ENCODE results near the gene PTEN. TPM values are rescaled to one million over a fixed set of nuclear protein-coding genes. Genes with fewer than 3 reads are reported as not detected.

PTEN gene
- total and polyA plus RNA-seq, 2 donors (not counting 3 experiments of a cell fraction or from before 2014, with no cell fraction given) = 8.0 to 76.9 TPM

DNA sequence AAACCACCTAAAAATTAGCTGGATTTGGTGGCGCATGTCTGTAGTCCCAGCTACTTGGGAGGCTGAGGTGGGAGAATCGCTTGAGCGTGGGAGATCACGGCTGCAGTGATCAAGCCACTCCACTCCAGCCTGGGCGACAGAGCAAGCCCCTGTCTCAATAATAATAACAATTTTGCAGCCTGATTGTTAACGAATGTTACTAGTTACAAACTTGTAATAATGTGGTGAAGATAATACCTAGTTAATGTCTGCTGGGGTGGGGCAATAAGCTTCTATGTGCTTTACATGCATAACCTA is 44.2 kb upstream of the PTEN start:
- Histone ChIP-seq H3K79me2 (ENCODE audit: control insufficient read depth, insufficient read depth, low read length) (peaks cover 32% of the 10 kb centered on the region), H3K9me1 (replicated peaks; ENCODE audit: control insufficient read depth, extremely low read depth, insufficient read depth, low read length) (no peaks in the 10 kb centered on the region), H3K4me3 (replicated peaks in 1 of 3; ENCODE audit: insufficient read depth in 1 of 3, low read depth in 1 of 3, low read length in 3 of 3) (no peak overlapping the region), H3K4me2 (ENCODE audit: insufficient read depth, low read length) (no peak overlapping the region), H3K9me3 (replicated peaks; ENCODE audit: control insufficient read depth, insufficient read depth, low read length) (no peaks in the 10 kb centered on the region), H2AFZ (ENCODE audit: low read depth, low read length) (no peak overlapping the region), H4K20me1 (replicated peaks; ENCODE audit: control insufficient read depth, extremely low read depth, insufficient read depth, low read length) (no peaks in the 10 kb centered on the region), H3K27me3 (ENCODE audit: control insufficient read depth in 2 of 2, insufficient read depth in 2 of 2, low read length in 2 of 2) (no peaks in the 10 kb centered on the region), H3K9ac (replicated peaks; ENCODE audit: extremely low read depth, insufficient read depth, low read length) (no peak overlapping the region), H3K27ac (ENCODE audit: insufficient read depth, low read depth, low read length) (no peak overlapping the region), H3K4me1 (ENCODE audit: control insufficient read depth, extremely low read depth, insufficient read depth, low read length) (peaks cover 22% of the 10 kb centered on the region), H3K36me3 (ENCODE audit: control insufficient read depth in 2 of 2, extremely low read depth in 1 of 2, insufficient read depth in 2 of 2, low read length in 2 of 2) (peaks cover 0 to under 1% of the 10 kb centered on the region in 2 experiments)
- POLR2A ChIA-PET = no interaction called here
- TF ChIP-seq, protein P1, sequence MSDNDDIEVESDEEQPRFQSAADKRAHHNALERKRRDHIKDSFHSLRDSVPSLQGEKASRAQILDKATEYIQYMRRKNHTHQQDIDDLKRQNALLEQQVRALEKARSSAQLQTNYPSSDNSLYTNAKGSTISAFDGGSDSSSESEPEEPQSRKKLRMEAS (IDR thresholded peaks at IDR 0.05; ENCODE audit: insufficient read depth, insufficient read length) = no peak
- TF ChIP-seq FOS (IDR thresholded peaks at IDR 0.05; ENCODE audit: borderline replicate concordance, insufficient read depth, low read length) (no peak), JUN (IDR thresholded peaks at IDR 0.05; ENCODE audit: borderline replicate concordance, insufficient read depth, insufficient read length, low read depth) (no peak), GATA2 (IDR thresholded peaks at IDR 0.05; ENCODE audit: insufficient read depth, insufficient read length, low read depth, low read length) (no peak), POLR2A (IDR thresholded peaks at IDR 0.05; ENCODE audit: low read depth, low read length) (no peak), POLR2AphosphoS5 (IDR thresholded peaks at IDR 0.05; ENCODE audit: insufficient read depth, low read depth, low read length) (no peak), EZH2 (IDR thresholded peaks at IDR 0.05; ENCODE audit: borderline replicate concordance, low read depth, low read length, severe bottlenecking) (no peak), MYC (IDR thresholded peaks at IDR 0.05; ENCODE audit: low read depth, low read length) (no peak)
- TF ChIP-seq, protein P2, sequence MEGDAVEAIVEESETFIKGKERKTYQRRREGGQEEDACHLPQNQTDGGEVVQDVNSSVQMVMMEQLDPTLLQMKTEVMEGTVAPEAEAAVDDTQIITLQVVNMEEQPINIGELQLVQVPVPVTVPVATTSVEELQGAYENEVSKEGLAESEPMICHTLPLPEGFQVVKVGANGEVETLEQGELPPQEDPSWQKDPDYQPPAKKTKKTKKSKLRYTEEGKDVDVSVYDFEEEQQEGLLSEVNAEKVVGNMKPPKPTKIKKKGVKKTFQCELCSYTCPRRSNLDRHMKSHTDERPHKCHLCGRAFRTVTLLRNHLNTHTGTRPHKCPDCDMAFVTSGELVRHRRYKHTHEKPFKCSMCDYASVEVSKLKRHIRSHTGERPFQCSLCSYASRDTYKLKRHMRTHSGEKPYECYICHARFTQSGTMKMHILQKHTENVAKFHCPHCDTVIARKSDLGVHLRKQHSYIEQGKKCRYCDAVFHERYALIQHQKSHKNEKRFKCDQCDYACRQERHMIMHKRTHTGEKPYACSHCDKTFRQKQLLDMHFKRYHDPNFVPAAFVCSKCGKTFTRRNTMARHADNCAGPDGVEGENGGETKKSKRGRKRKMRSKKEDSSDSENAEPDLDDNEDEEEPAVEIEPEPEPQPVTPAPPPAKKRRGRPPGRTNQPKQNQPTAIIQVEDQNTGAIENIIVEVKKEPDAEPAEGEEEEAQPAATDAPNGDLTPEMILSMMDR (IDR thresholded peaks at IDR 0.05; ENCODE audit: extremely low read depth in 1 of 2, insufficient read depth in 1 of 2, low read depth in 1 of 2, low read length in 2 of 2) = no peak
- intact Hi-C loops (cut with micrococcal nuclease) = loop anchor here (2.0 kb wide), 2 partner anchors 162 to 286 kb away; no protein-coding TSS in a partner anchor
- CTCF ChIA-PET = interaction anchor here (0.6 to 1.7 kb wide), 2 partner anchors 9 to 295 kb away, joined by 3 to 5 read pairs; no protein-coding TSS in a partner anchor
- dilution Hi-C loops (cut with MboI; ENCODE audit: extremely low pct_ligation_motif_present, low sequenced_read_pairs) = no loop called here
- no TSS peak for BruUV-seq (replicated peaks)
- DNase-seq (ENCODE audit: low read depth, low spot score) = no peak
- no peak for FAIRE-seq
